ENCODE measurements around the gene HERC2. TPM values are rescaled to one million over a fixed set of nuclear protein-coding genes. Genes with fewer than 3 reads are reported as not detected.
"Not testable (repeated sequence)": the region's sequence is repeated elsewhere in the genome, so short reads cannot be mapped to it uniquely, and the experiment has no call there.

HERC2 gene
- total and polyA plus RNA-seq, 7 donors = 11.1 to 85.6 (median 42.5) TPM

GRCh38 chr15:28154283-28154682, 167.7 kb downstream of the HERC2 start:
- Histone ChIP-seq H3K36me3 (peaks cover 0 to 23% (median 2%) of the 10 kb centered on the region in 4 donors), H3K4me1 (no peaks in the 10 kb centered on the region), H3K9me3 (peaks cover 0 to 3% (median 0%) of the 10 kb centered on the region in 4 donors), H3K27me3 (no peaks in the 10 kb centered on the region), H3K4me3 (no peak overlapping the region), H3K27ac (no peak overlapping the region)
- TF ChIP-seq POLR2A (IDR thresholded peaks at IDR 0.05) = no peak
- TF ChIP-seq CTCF (IDR thresholded peaks at IDR 0.05) = no peak
- TF ChIP-seq POLR2AphosphoS5 (IDR thresholded peaks at IDR 0.05) = no peak
- TF ChIP-seq EP300 (IDR thresholded peaks at IDR 0.05) = no peak
- 91 to 93% methylated on average over 4 of the region's 4 CpGs for WGBS, 2 donors
- intact Hi-C loops (cut with DNase I) = no loop called here
- DNase-seq = no peak

GRCh38 chr15:28153492-28154119, 168.4 kb downstream of the HERC2 start:
- no peaks in the 10 kb centered on the region for H3K27me3 ChIP-seq
- H3K36me3 ChIP-seq = peaks cover 0 to 23% (median 2%) of the 10 kb centered on the region in 4 donors
- intact Hi-C loops (cut with DNase I) = no loop called here
- no peak overlapping the region for H3K4me3 ChIP-seq
- no peak overlapping the region for H3K27ac ChIP-seq
- DNase-seq = no peak
- H3K9me3 ChIP-seq = peaks cover 0 to 3% (median 0%) of the 10 kb centered on the region in 4 donors
- H3K4me1 ChIP-seq = no peaks in the 10 kb centered on the region
- TF ChIP-seq EP300 (IDR thresholded peaks at IDR 0.05) (no peak), POLR2A (IDR thresholded peaks at IDR 0.05) (no peak), CTCF (IDR thresholded peaks at IDR 0.05) (no peak), POLR2AphosphoS5 (IDR thresholded peaks at IDR 0.05) (no peak)
- 76 to 87% methylated on average over 13 of the region's 13 CpGs for WGBS, 2 donors

- H3K4me3 ChIP-seq; DNase-seq; H3K27ac ChIP-seq; H3K4me1 ChIP-seq; H3K27me3 ChIP-seq; H3K9me3 ChIP-seq; intact Hi-C loops (cut with DNase I): not testable (repeated sequence)
- 94% methylated on average over 8 of the region's 8 CpGs for WGBS, 2 donors
- peaks cover 0 to 23% (median 2%) of the 10 kb centered on the region in 4 donors for H3K36me3 ChIP-seq
Observed at GRCh38 chr15:28152538-28152923, 169.4 kb downstream of the HERC2 start.

- H3K36me3 ChIP-seq = peaks cover 0 to 23% (median 2%) of the 10 kb centered on the region in 4 donors
- H3K27me3 ChIP-seq; H3K9me3 ChIP-seq; H3K4me1 ChIP-seq; intact Hi-C loops (cut with DNase I); H3K27ac ChIP-seq; DNase-seq; H3K4me3 ChIP-seq: not testable (repeated sequence)
- WGBS, 2 donors = 83 to 86% methylated on average over 9 of the region's 9 CpGs
Observed at GRCh38 chr15:28151864-28152537, 170.0 kb downstream of the HERC2 start.

- Histone ChIP-seq H3K4me1 (no peaks in the 10 kb centered on the region), H3K9me3 (peaks cover 0 to 3% (median 0%) of the 10 kb centered on the region in 4 donors), H3K36me3 (peaks cover 0 to 57% (median 28%) of the 10 kb centered on the region in 4 donors), H3K4me3 (no peak overlapping the region), H3K27ac (no peak overlapping the region), H3K27me3 (no peaks in the 10 kb centered on the region)
- no peak for DNase-seq
- intact Hi-C loops (cut with DNase I) = no loop called here
- TF ChIP-seq POLR2AphosphoS5 (IDR thresholded peaks at IDR 0.05) = no peak
- no peak for TF ChIP-seq CTCF (IDR thresholded peaks at IDR 0.05)
- no peak for TF ChIP-seq POLR2A (IDR thresholded peaks at IDR 0.05)
- no peak for TF ChIP-seq EP300 (IDR thresholded peaks at IDR 0.05)
- 96 to 99% methylated on average over 3 of the region's 3 CpGs for WGBS, 2 donors
Observed at GRCh38 chr15:28147801-28148200, 174.2 kb downstream of the HERC2 start.

- H3K27ac ChIP-seq; H3K4me3 ChIP-seq; H3K9me3 ChIP-seq; intact Hi-C loops (cut with DNase I); H3K27me3 ChIP-seq; DNase-seq; H3K4me1 ChIP-seq: not testable (repeated sequence)
- 82 to 87% methylated on average over 4 of the region's 4 CpGs for WGBS, 2 donors
- H3K36me3 ChIP-seq = peaks cover 8 to 57% (median 37%) of the 10 kb centered on the region in 4 donors
Observed at GRCh38 chr15:28145419-28145818, 176.6 kb downstream of the HERC2 start.

Measured in sigmoid colon (tissue), 7 donors.